LNCAP (cell line): ENCODE results near the gene DGKB.

Experiments used
- CTCF ChIP-seq: fragments of 450-650 bp; IDR thresholded peaks from 2 replicates; pipeline ENCODE4 v1.5.1; 2017; ENCODE audit warnings: mild to moderate bottlenecking

Gene DGKB

GRCh38 chr7:14759785-14760184 lies 142.8 kb downstream of the DGKB start:
- TF ChIP-seq CTCF = no peak

GRCh38 chr7:14754631-14755030 lies 147.9 kb downstream of the DGKB start:
- no peak for TF ChIP-seq CTCF

DNA sequence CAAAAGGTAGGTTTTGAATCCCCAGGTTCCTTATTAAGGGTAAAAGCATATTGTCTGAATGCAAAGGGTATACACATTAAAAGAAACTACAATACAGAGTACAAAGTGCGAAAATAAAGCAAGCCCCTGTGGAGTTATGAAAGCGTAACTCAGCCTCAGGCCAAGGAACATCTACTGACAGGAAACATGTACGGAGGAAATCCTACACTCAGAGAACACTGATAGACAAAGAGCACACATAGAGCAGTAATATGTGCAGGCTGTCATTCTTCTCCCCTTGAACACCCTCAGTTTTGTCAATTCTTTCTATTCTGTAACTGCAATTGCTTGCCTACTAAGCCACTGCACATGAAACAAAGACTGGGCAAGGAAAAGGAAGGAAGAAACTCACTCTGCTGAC lies 150.2 kb downstream of the DGKB start:
- no peak for TF ChIP-seq CTCF

DNA sequence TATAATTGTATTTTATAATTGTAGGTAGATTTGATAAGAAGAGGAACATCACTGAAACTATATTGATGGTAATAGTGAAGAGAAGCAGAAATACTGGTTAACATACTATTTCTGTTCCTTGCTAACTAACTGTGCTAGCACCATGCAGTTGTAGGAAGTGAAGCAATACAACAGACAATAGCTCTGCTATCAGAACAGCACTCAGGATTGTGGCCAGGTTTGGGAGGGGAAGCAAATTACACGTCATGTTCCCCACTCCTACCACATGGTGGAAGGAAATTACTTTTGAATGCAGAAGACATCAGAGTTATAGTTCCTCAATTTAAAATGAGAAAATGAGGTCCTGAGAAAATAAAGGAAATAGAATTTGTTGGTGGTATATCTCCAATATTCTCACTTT lies 151.1 kb downstream of the DGKB start:
- TF ChIP-seq CTCF = no peak

DNA sequence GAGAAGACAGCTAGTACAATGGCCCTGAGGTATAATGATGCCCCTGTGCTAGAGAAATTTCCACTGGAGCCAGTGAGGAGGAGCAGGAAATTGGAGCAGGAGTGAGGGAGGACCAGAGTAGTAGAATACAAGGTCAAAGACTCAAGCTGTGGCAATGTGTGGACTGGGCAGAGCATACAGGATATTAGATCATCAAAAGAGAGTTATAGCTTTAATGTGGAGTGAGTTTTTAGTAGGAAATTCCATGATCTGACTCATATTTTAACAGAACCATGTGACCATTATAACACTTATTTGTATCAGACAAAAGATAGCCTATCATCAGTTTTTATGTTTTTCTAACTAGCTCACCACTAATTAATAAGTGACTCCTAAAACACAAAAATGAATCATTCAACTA lies 154.1 kb downstream of the DGKB start:
- TF ChIP-seq CTCF = no peak

GRCh38 chr7:14747701-14748100 lies 154.8 kb downstream of the DGKB start:
- no peak for TF ChIP-seq CTCF

GRCh38 chr7:14745076-14745475 lies 157.5 kb downstream of the DGKB start:
- no peak for TF ChIP-seq CTCF

- no peak for TF ChIP-seq CTCF
Observed at GRCh38 chr7:14740606-14741005, 161.9 kb downstream of the DGKB start.
